Psoas muscle (tissue), 8 donors: ENCODE results near the gene SYDE2. TPM values are rescaled to one million over a fixed set of nuclear protein-coding genes. Genes with fewer than 3 reads are reported as not detected.

Experiments used
- ATAC-seq, 4 donors: fragments of 200-7000 bp; cut with Tn5 transposase; one replicate each; pipeline ENCODE4 v1.9.1; 2020; ENCODE audit warnings: moderate library complexity in 3 of 4, mild to moderate bottlenecking in 2 of 4
- DNase-seq, 2 donors: peaks; one replicate each; pipeline ENCODE4 v3.0.0-alpha.2; 2020
- H3K27ac ChIP-seq: fragments of 200-600 bp; one replicate; pipeline ENCODE4 v1.8.0; 2022
- H3K27me3 ChIP-seq, 3 donors: fragments of 200-600 bp in 1 of 3; one replicate each; pipeline versions ENCODE4 v1.6.1 to v1.8.0; 2013 to 2022; ENCODE audit warnings: low read length in 2 of 3, mild to moderate bottlenecking in 2 of 3, moderate library complexity in 1 of 3; ENCODE audit not compliant: insufficient read depth in 3 of 3
- H3K36me3 ChIP-seq, 2 donors: fragments of 200-600 bp in 1 of 2; one replicate each; pipeline versions ENCODE4 v1.6.1 to v1.8.0; 2013 to 2022; ENCODE audit warnings: low read depth in 1 of 2, mild to moderate bottlenecking in 1 of 2, moderate library complexity in 1 of 2; ENCODE audit not compliant: insufficient read depth in 1 of 2
- H3K4me1 ChIP-seq: fragments of 200-600 bp; one replicate; pipeline ENCODE4 v1.8.0; 2022
- H3K4me3 ChIP-seq: fragments of 200-600 bp; one replicate; pipeline ENCODE4 v1.8.0; 2022; ENCODE audit warnings: mild to moderate bottlenecking
- H3K9me3 ChIP-seq: fragments of 200-600 bp; one replicate; pipeline ENCODE4 v1.8.0; 2022
- WGBS, 3 donors: extraction: QIAGEN DNeasy Blood & Tissue Kit; methylation state at CpG; one replicate each; pipeline versions ENCODE4 v1.1.6 to v1.1.7; 2013; 5-methylcytosine and 5-hydroxymethylcytosine counted together
- intact Hi-C, 2 donors: fragments of 100-400 bp; cut with DNase I; formaldehyde crosslinking; loops; one replicate each; pipeline versions ENCODE4 v1.11.0 to v1.14.2; 2022
- polyA plus RNA-seq, 3 donors: library from polyadenylated mRNA; stranded (reverse); fragments of 200-250 nt; gene quantifications; one replicate each; pipeline ENCODE4 v1.2.3, GENCODE V29; 2013
- total RNA-seq, 4 donors: library from RNA; stranded (reverse); fragmentation: NEBNext Ultra II Directional in 2 of 4; extraction: Animal tissue kit (Norgen Biotek cat#: 25700) in 2 of 4; gene quantifications; one replicate each; pipeline versions ENCODE4 v1.2.1 to v1.2.4, GENCODE V29; 2021 to 2023
- TF ChIP-seq, protein P1 (sequence below): fragments of 200-600 bp; IDR thresholded peaks from one replicate; pipeline ENCODE4 v1.8.0; 2022; ENCODE audit warnings: antibody characterized with exemption
- donor health status: healthy with polysubstance abuse.
- donor health status: DM: no; HTN: no; CAD: no; lungs with moderate emphysema.
- donor health status: Bipolar disorder and iron deficiency.
- donor health status: healthy.
- donor health status: DM: yes; HTN: yes; CAD: no.
- donor health status: DM: no; HTN: no; CAD: no.
- donor health status: DM: no; HTN: no; CAD: no.
- donor health status: DM: yes; HTN: yes; CAD: no.

SYDE2 gene
- total and polyA plus RNA-seq, 7 donors = 0.30 to 5.9 (median 3.9) TPM

GRCh38 chr1:85244271-85245061, 43.6 kb upstream of the SYDE2 start:
- WGBS, 3 donors = 39 to 54% (median 49%) methylated on average over 4 of the region's 4 CpGs
- Histone ChIP-seq H3K9me3 (no peaks in the 10 kb centered on the region), H3K4me1 (peaks cover 16% of the 10 kb centered on the region), H3K27ac (no peak overlapping the region), H3K36me3 (no peaks in the 10 kb centered on the region), H3K4me3 (no peak overlapping the region), H3K27me3 (no peaks in the 10 kb centered on the region)
- DNase-seq (no peak), ATAC-seq (no peak)
- TF ChIP-seq, protein P1, sequence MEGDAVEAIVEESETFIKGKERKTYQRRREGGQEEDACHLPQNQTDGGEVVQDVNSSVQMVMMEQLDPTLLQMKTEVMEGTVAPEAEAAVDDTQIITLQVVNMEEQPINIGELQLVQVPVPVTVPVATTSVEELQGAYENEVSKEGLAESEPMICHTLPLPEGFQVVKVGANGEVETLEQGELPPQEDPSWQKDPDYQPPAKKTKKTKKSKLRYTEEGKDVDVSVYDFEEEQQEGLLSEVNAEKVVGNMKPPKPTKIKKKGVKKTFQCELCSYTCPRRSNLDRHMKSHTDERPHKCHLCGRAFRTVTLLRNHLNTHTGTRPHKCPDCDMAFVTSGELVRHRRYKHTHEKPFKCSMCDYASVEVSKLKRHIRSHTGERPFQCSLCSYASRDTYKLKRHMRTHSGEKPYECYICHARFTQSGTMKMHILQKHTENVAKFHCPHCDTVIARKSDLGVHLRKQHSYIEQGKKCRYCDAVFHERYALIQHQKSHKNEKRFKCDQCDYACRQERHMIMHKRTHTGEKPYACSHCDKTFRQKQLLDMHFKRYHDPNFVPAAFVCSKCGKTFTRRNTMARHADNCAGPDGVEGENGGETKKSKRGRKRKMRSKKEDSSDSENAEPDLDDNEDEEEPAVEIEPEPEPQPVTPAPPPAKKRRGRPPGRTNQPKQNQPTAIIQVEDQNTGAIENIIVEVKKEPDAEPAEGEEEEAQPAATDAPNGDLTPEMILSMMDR = no peak
- intact Hi-C loops = no loop called here

DNA sequence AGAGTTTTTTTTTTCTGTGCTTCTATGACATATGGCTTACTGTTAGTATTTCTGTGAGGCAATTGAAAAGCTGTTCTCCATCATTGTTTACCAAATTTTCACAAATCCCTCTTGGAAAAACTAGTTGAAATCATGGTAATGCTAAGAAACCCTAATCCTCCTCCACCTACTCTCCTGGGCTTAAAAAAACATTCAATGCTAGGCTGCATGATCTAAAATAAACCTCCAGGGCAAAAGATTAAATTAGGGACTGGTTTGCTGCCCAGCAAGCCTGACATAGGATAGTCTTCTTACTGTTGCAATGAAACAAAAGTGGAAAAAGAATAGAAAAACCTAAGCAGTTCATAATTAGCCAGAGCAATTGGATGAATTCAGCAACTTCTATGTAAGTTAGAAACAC, 42.6 kb upstream of the SYDE2 start:
- TF ChIP-seq, protein P1 = no peak
- Histone ChIP-seq H3K4me1 (peaks cover 16% of the 10 kb centered on the region), H3K9me3 (no peaks in the 10 kb centered on the region), H3K4me3 (no peak overlapping the region), H3K27me3 (no peaks in the 10 kb centered on the region), H3K27ac (no peak overlapping the region), H3K36me3 (no peaks in the 10 kb centered on the region)
- DNase-seq (no peak), ATAC-seq (peak in 1 of 4 donors; percentile 61)
- intact Hi-C loops = no loop called here

- intact Hi-C loops = no loop called here
- Histone ChIP-seq H3K27ac (no peak overlapping the region), H3K27me3 (no peaks in the 10 kb centered on the region), H3K36me3 (no peaks in the 10 kb centered on the region), H3K4me1 (peaks cover 16% of the 10 kb centered on the region), H3K9me3 (no peaks in the 10 kb centered on the region), H3K4me3 (no peak overlapping the region)
- WGBS, 3 donors = 22 to 30% (median 29%) methylated on average over 1 of the region's 1 CpG
- TF ChIP-seq, protein P1 = no peak
- no peak for ATAC-seq
- DNase-seq = no peak
These were observed 39.8 kb upstream of the SYDE2 start for GRCh38 chr1:85240643-85241042.

DNA sequence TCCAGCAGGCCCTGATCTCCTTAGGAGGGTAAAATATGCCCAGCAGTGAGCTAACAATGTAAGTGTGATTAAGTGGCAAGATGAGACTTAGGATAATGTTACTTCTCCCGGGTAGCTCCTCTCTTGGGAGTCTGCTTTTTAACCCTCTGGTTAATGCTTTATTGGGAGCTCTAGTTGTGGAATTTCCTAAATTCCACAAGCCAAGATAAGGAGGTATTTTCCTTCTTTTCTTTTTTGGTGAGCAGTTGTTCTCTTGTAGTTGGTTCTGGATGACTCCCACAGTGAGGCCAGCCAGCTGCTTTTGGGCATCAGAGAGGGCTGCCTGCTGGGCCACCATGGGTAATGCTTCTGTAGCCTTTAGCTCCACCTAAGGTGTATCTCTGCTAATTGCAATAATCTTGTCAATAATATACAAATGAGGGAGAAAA, 39.4 kb upstream of the SYDE2 start:
- DNase-seq (no peak), ATAC-seq (peak in 1 of 4 donors; percentile 50)
- TF ChIP-seq, protein P1 = no peak
- Histone ChIP-seq H3K27ac (no peak overlapping the region), H3K36me3 (no peaks in the 10 kb centered on the region), H3K27me3 (no peaks in the 10 kb centered on the region), H3K9me3 (no peaks in the 10 kb centered on the region), H3K4me1 (peaks cover 16% of the 10 kb centered on the region), H3K4me3 (no peak overlapping the region)
- intact Hi-C loops = no loop called here
- 9 to 12% (median 11%) methylated on average over 1 of the region's 1 CpG for WGBS, 3 donors

GRCh38 chr1:85237613-85238012, 36.8 kb upstream of the SYDE2 start:
- no peak for DNase-seq
- no peak overlapping the region for H3K4me3 ChIP-seq
- no peak overlapping the region for H3K27ac ChIP-seq
- H3K4me1 ChIP-seq = no peaks in the 10 kb centered on the region
- intact Hi-C loops = no loop called here
- WGBS, 3 donors = 67 to 83% (median 71%) methylated on average over 1 of the region's 1 CpG
- ATAC-seq = no peak
- H3K9me3 ChIP-seq = no peaks in the 10 kb centered on the region
- TF ChIP-seq, protein P1 = no peak
- no peaks in the 10 kb centered on the region for H3K27me3 ChIP-seq
- H3K36me3 ChIP-seq = no peaks in the 10 kb centered on the region
